NCI-H446 treated with DMSO at 0.1 percent for 48 hours (cell line): ENCODE results near the gene EVC.
"Not testable (repeated sequence)": the region's sequence is repeated elsewhere in the genome, so short reads cannot be mapped to it uniquely, and the experiment has no call there.

Source experiments
- DNase-seq: peaks from one replicate; lab custom pipeline; 2025; lab: John Stamatoyannopoulos, UW

Gene EVC

GRCh38 chr4:5843573-5844530, 132.9 kb downstream of the EVC start:
- no peak for DNase-seq

GRCh38 chr4:5845035-5845905, 134.3 kb downstream of the EVC start:
- no peak for DNase-seq

- no peak for DNase-seq
These were observed 140.8 kb downstream of the EVC start for GRCh38 chr4:5851637-5852301.

- DNase-seq, result no peak
These were observed 141.7 kb downstream of the EVC start for GRCh38 chr4:5852523-5853202.

GRCh38 chr4:5854929-5855328, 143.9 kb downstream of the EVC start:
- no peak for DNase-seq

- not testable (repeated sequence) for DNase-seq
These were observed 145.4 kb downstream of the EVC start for GRCh38 chr4:5856362-5856761.

- no peak for DNase-seq
These were observed 146.2 kb downstream of the EVC start for GRCh38 chr4:5857199-5857598.

- no peak for DNase-seq
These were observed 147.2 kb downstream of the EVC start for GRCh38 chr4:5858020-5858769.

GRCh38 chr4:5863461-5864113, 152.6 kb downstream of the EVC start:
- peak; percentile 7 for DNase-seq
